H9 (cell line): ENCODE results near the gene HIF1A. TPM values are rescaled to one million over a fixed set of nuclear protein-coding genes. Genes with fewer than 3 reads are reported as not detected.

ENCODE experiments used
- DNase-seq: peaks from one replicate; pipeline ENCODE4 v3.0.0-alpha.2; 2017
- H2AFZ ChIP-seq: one replicate; pipeline ENCODE4 v1.6.1; 2013; ENCODE audit warnings: mild to moderate bottlenecking, low read length, control low read depth, moderate library complexity
- H2AK5ac ChIP-seq: 2 replicates; pipeline ENCODE4 v1.6.1; 2013; ENCODE audit warnings: low read length, control low read depth, mixed read lengths; ENCODE audit not compliant: insufficient read length
- H2BK120ac ChIP-seq: one replicate; pipeline ENCODE4 v1.6.1; 2013; ENCODE audit warnings: low read depth, mild to moderate bottlenecking, low read length, control low read depth, inconsistent platforms; ENCODE audit not compliant: poor library complexity, severe bottlenecking
- H2BK12ac ChIP-seq: 2 replicates; pipeline ENCODE4 v1.6.1; 2013; ENCODE audit warnings: low read length, control low read depth, mixed read lengths, low read depth; ENCODE audit not compliant: insufficient read length
- H2BK15ac ChIP-seq: 2 replicates; pipeline ENCODE4 v1.6.1; 2013; ENCODE audit warnings: low read depth, low read length, control low read depth
- H2BK20ac ChIP-seq: one replicate; pipeline ENCODE4 v1.6.1; 2013; ENCODE audit warnings: low read depth, mild to moderate bottlenecking, low read length, control low read depth, inconsistent platforms; ENCODE audit not compliant: poor library complexity, severe bottlenecking
- H2BK5ac ChIP-seq: 2 replicates; pipeline ENCODE4 v1.6.1; 2013; ENCODE audit warnings: low read length, control low read depth, mixed read lengths; ENCODE audit not compliant: insufficient read length
- H3K14ac ChIP-seq: 2 replicates; pipeline ENCODE4 v1.6.1; 2013; ENCODE audit warnings: low read length, control low read depth; ENCODE audit not compliant: insufficient read depth
- H3K18ac ChIP-seq: 2 replicates; pipeline ENCODE4 v1.6.1; 2013; ENCODE audit warnings: low read depth, mild to moderate bottlenecking, mixed read lengths, low read length, control low read depth; ENCODE audit not compliant: insufficient read length
- H3K23ac ChIP-seq: 2 replicates; pipeline ENCODE4 v1.6.1; 2013; ENCODE audit warnings: low read length, control low read depth, mixed read lengths, low read depth; ENCODE audit not compliant: insufficient read length
- H3K23me2 ChIP-seq: 2 replicates; pipeline ENCODE4 v1.6.1; 2013; ENCODE audit warnings: low read depth, mild to moderate bottlenecking, mixed read lengths, low read length, control low read depth; ENCODE audit not compliant: insufficient read length, poor library complexity, severe bottlenecking
- H3K27ac ChIP-seq: 2 replicates; pipeline ENCODE4 v1.5.1; 2013; ENCODE audit warnings: low read length, control low read depth, mixed read lengths, low read depth; ENCODE audit not compliant: insufficient read length
- H3K27me3 ChIP-seq: 2 replicates; pipeline ENCODE4 v1.6.1; 2013; ENCODE audit warnings: low read length, control low read depth, inconsistent platforms; ENCODE audit not compliant: insufficient read depth
- H3K4ac ChIP-seq: 2 replicates; pipeline ENCODE4 v1.6.1; 2013; ENCODE audit warnings: low read depth, mild to moderate bottlenecking, control low read depth, inconsistent platforms, low read length, moderate library complexity
- H3K4me1 ChIP-seq: 2 replicates; pipeline ENCODE4 v1.6.1; 2013; ENCODE audit warnings: low read length, control low read depth, inconsistent platforms; ENCODE audit not compliant: insufficient read depth
- H3K4me2 ChIP-seq: 2 replicates; pipeline ENCODE4 v1.6.1; 2013; ENCODE audit warnings: low read length, control low read depth, mixed read lengths; ENCODE audit not compliant: insufficient read length, insufficient read depth
- H3K56ac ChIP-seq: 2 replicates; pipeline ENCODE4 v1.6.1; 2013; ENCODE audit warnings: low read depth, mild to moderate bottlenecking, mixed read lengths, low read length, control low read depth; ENCODE audit not compliant: insufficient read length
- H3K79me1 ChIP-seq: 2 replicates; pipeline ENCODE4 v1.6.1; 2013; ENCODE audit warnings: low read depth, mild to moderate bottlenecking, moderate library complexity, low read length, control low read depth, inconsistent platforms; ENCODE audit not compliant: insufficient read depth, poor library complexity, severe bottlenecking
- H3K79me2 ChIP-seq: 2 replicates; pipeline ENCODE4 v1.6.1; 2013; ENCODE audit warnings: low read length, control low read depth, inconsistent platforms; ENCODE audit not compliant: insufficient read depth
- H3K9ac ChIP-seq: 2 replicates; pipeline ENCODE4 v1.6.1; 2013; ENCODE audit warnings: low read length, control low read depth, mixed read lengths; ENCODE audit not compliant: insufficient read length; ENCODE audit errors: extremely low read depth
- H3K9me3 ChIP-seq: one replicate; pipeline ENCODE4 v1.6.1; 2013; ENCODE audit warnings: low read depth, low read length, inconsistent platforms; ENCODE audit not compliant: control insufficient read depth
- H3T11ph ChIP-seq: one replicate; pipeline ENCODE4 v1.6.1; 2013; ENCODE audit warnings: mild to moderate bottlenecking, low read length, control low read depth, inconsistent platforms
- H4K20me1 ChIP-seq: one replicate; pipeline ENCODE4 v1.6.1; 2013; ENCODE audit not compliant: control insufficient read depth, insufficient read length, insufficient read depth
- H4K5ac ChIP-seq: 2 replicates; pipeline ENCODE4 v1.6.1; 2013; ENCODE audit warnings: low read depth, mild to moderate bottlenecking, mixed read lengths, low read length, control low read depth; ENCODE audit not compliant: insufficient read length
- H4K8ac ChIP-seq: replicated peaks from 2 replicates; pipeline ENCODE4 v1.6.1; 2013; ENCODE audit warnings: low read length, control low read depth, mixed read lengths, low read depth; ENCODE audit not compliant: insufficient read length
- H4K91ac ChIP-seq: 2 replicates; pipeline ENCODE4 v1.6.1; 2013; ENCODE audit warnings: low read depth, mild to moderate bottlenecking, moderate library complexity, mixed read lengths, low read length, control low read depth; ENCODE audit not compliant: insufficient read length
- H3K27ac Mint-ChIP-seq, 3 experiments: 2 replicates in 2 of 3; 3 replicates in 1 of 3; pipeline ENCODE4 v1.8.0; 2020 to 2021; ENCODE audit warnings: mixed read lengths in 3 of 3, mild to moderate bottlenecking in 1 of 3, moderate library complexity in 1 of 3
- H3K27me3 Mint-ChIP-seq: 2 replicates; pipeline ENCODE4 v1.8.0; 2021; ENCODE audit warnings: low read depth, mild to moderate bottlenecking, moderate library complexity, mixed read lengths
- H3K36me3 Mint-ChIP-seq, 3 experiments: 2 replicates in 2 of 3; 3 replicates in 1 of 3; pipeline ENCODE4 v1.8.0; 2020 to 2021; ENCODE audit warnings: low read depth in 3 of 3, mixed read lengths in 3 of 3; ENCODE audit not compliant: insufficient read depth in 1 of 3
- H3K4me1 Mint-ChIP-seq, 2 experiments: 2 replicates each; pipeline ENCODE4 v1.8.0; 2020; ENCODE audit warnings: mixed read lengths in 2 of 2
- H3K4me3 Mint-ChIP-seq, 2 experiments: 2 replicates in 1 of 2; 3 replicates in 1 of 2; pipeline ENCODE4 v1.8.0; 2020 to 2021; ENCODE audit warnings: mild to moderate bottlenecking in 2 of 2, mixed read lengths in 2 of 2, moderate library complexity in 1 of 2
- H3K9me3 Mint-ChIP-seq, 2 experiments: 2 replicates in 1 of 2; 3 replicates in 1 of 2; pipeline ENCODE4 v1.8.0; 2020; ENCODE audit warnings: mild to moderate bottlenecking in 2 of 2, mixed read lengths in 2 of 2, moderate library complexity in 1 of 2
- CTCF ChIP-seq: fragments of 200-600 bp; sonication (generic); conservative IDR thresholded peaks from 3 replicates; pipeline ENCODE4 v1.8.0; 2021; ENCODE audit warnings: antibody characterized with exemption, mild to moderate bottlenecking
- WGBS: extraction: QIAGEN DNeasy Blood & Tissue Kit; methylation state at CpG from one replicate; pipeline ENCODE4 v1.1.7; 2013; ENCODE audit warnings: missing lambda C conversion rate, low lambda C conversion rate, mixed read lengths; ENCODE audit not compliant: insufficient read length; ENCODE audit errors: extremely low coverage; 5-methylcytosine and 5-hydroxymethylcytosine counted together
- total RNA-seq: library from RNA; stranded (reverse); gene quantifications from 2 replicates; pipeline ENCODE4 v1.2.1, GENCODE V29; 2021

HIF1A gene
- total RNA-seq, 1 experiment from 2014 or later, result 154 TPM

- Histone ChIP-seq H4K20me1 (no peaks in the 10 kb centered on the region), H3K9ac (no peak overlapping the region), H2AFZ (no peak overlapping the region), H3K79me1 (no peaks in the 10 kb centered on the region), H3K23ac (no peak overlapping the region), H2BK12ac (no peak overlapping the region), H2BK15ac (no peak overlapping the region), H3K79me2 (peaks cover 2% of the 10 kb centered on the region; the same call in 1 of the 2 replicates), H3K18ac (no peak overlapping the region), H3K27ac (no peak overlapping the region), H3K4me1 (no peaks in the 10 kb centered on the region), H4K91ac (no peak overlapping the region), H3K23me2 (no peaks in the 10 kb centered on the region), H3K4me2 (no peak overlapping the region), H4K8ac (no peak overlapping the region), H2BK20ac (no peak overlapping the region), H3K56ac (no peak overlapping the region), H2AK5ac (no peak overlapping the region), H4K5ac (no peak overlapping the region), H3K27me3 (no peaks in the 10 kb centered on the region), H3K4ac (no peak overlapping the region), H2BK5ac (no peak overlapping the region), H3T11ph (no peak overlapping the region), H3K9me3 (no peaks in the 10 kb centered on the region), H3K14ac (no peak overlapping the region), H2BK120ac (no peak overlapping the region)
- Mint-ChIP-seq H3K36me3 (peaks cover 41 to 90% (median 74%) of the 10 kb centered on the region in 3 experiments; a peak in 6 of 7 replicates), H3K4me3 (no peak overlapping the region), H3K4me1 (0 out of 4 replicates have a peak, but pooled peaks cover 0 to 7% of the 10 kb centered on the region in 2 experiments), H3K27ac (no peak overlapping the region), H3K27me3 (no peaks in the 10 kb centered on the region), H3K9me3 (no peaks in the 10 kb centered on the region)
- no CpG with 5 or more reads among the region's 6 CpGs for WGBS
- no peak for DNase-seq
- no peak for TF ChIP-seq CTCF
These were observed 47.1 kb downstream of the HIF1A start for GRCh38 chr14:61742371-61742770.
